Epithelial cell of prostate (primary cell): ENCODE results near the gene PRR15L.

ENCODE experiments used
- DNase-seq: peaks from one replicate; pipeline ENCODE4 v3.0.0-alpha.2; 2011; ENCODE audit warnings: low read depth, low spot score
- H3K27ac ChIP-seq: fragments of 450-650 bp; 2 replicates; pipeline ENCODE4 v1.5.1; 2017; ENCODE audit warnings: mild to moderate bottlenecking

The PRR15L gene

GRCh38 chr17:47914306-47914948 is 43.3 kb downstream of the PRR15L start:
- no peak for DNase-seq
- H3K27ac ChIP-seq, result no peak overlapping the region

- DNase-seq, result no peak
- H3K27ac ChIP-seq, result no peak overlapping the region
Measured at GRCh38 chr17:47913050-47913449, 44.6 kb downstream of the PRR15L start.

GRCh38 chr17:47907932-47908562 is 49.6 kb downstream of the PRR15L start:
- H3K27ac ChIP-seq, result no peak overlapping the region
- no peak for DNase-seq

- no peak overlapping the region for H3K27ac ChIP-seq
- DNase-seq, result no peak
Measured at GRCh38 chr17:47906443-47906842, 51.2 kb downstream of the PRR15L start.

GRCh38 chr17:47905221-47905733 is 52.4 kb downstream of the PRR15L start:
- peak overlapping the region; percentile 48 for H3K27ac ChIP-seq
- no peak for DNase-seq

- no peak for DNase-seq
- H3K27ac ChIP-seq, result no peak overlapping the region
Measured at GRCh38 chr17:47902039-47902744, 55.5 kb downstream of the PRR15L start.
